ENCODE data around the gene PFKP.
"Not testable (repeated sequence)": the region's sequence is repeated elsewhere in the genome, so short reads cannot be mapped to it uniquely, and the experiment has no call there.

PFKP gene

GRCh38 chr10:3163879-3164278 lies 96.5 kb downstream of the PFKP start:
- FAIRE-seq, result no peak

- FAIRE-seq, result no peak
Measured at GRCh38 chr10:3165196-3165595, 97.8 kb downstream of the PFKP start.

GRCh38 chr10:3166496-3167290 lies 99.3 kb downstream of the PFKP start:
- FAIRE-seq, result no peak

GRCh38 chr10:3167611-3168330 lies 100.4 kb downstream of the PFKP start:
- no peak for FAIRE-seq

- FAIRE-seq, result no peak
Measured at GRCh38 chr10:3169271-3169670, 101.9 kb downstream of the PFKP start.

GRCh38 chr10:3169673-3170072 lies 102.3 kb downstream of the PFKP start:
- no peak for FAIRE-seq

- not testable (repeated sequence) for FAIRE-seq
Measured at GRCh38 chr10:3171488-3171887, 104.1 kb downstream of the PFKP start.

GRCh38 chr10:3172081-3172445 lies 104.7 kb downstream of the PFKP start:
- no peak for FAIRE-seq

- FAIRE-seq, result no peak
Measured at GRCh38 chr10:3172446-3173170, 105.3 kb downstream of the PFKP start, which contains the start of gene PITRM1. Gene PITRM1 (minus strand): TSS chr10:3172782. CDS start chr10:3172772, 10 bp downstream.

- no peak for FAIRE-seq
Measured at GRCh38 chr10:3173171-3173878, 106.0 kb downstream of the PFKP start.

- no peak for FAIRE-seq
Measured at GRCh38 chr10:3178042-3178441, 110.7 kb downstream of the PFKP start.

- FAIRE-seq, result no peak
Measured at GRCh38 chr10:3179174-3179573, 111.8 kb downstream of the PFKP start.

GRCh38 chr10:3180355-3181025 lies 113.1 kb downstream of the PFKP start:
- no peak for FAIRE-seq

- FAIRE-seq, result no peak
Measured at GRCh38 chr10:3185386-3185785, 118.0 kb downstream of the PFKP start.

- FAIRE-seq, result no peak
Measured at GRCh38 chr10:3186368-3186767, 119.0 kb downstream of the PFKP start.

Measured in endometrium (tissue), 2 donors.